B cell (primary cell): ENCODE results near the gene EDN1. TPM values are rescaled to one million over a fixed set of nuclear protein-coding genes. Genes with fewer than 3 reads are reported as not detected.

Source experiments
- polyA plus RNA-seq: library from polyadenylated mRNA; depleted of rRNA; stranded (reverse); fragments of >200 nt; gene quantifications from 2 replicates; pipeline ENCODE4 v1.2.3, GENCODE V29; 2012
- small RNA-seq: library from RNA; depleted of rRNA; stranded (forward); fragments of <200 nt; gene quantifications from one replicate; pipeline ENCODE3, GENCODE V24; 2012; ENCODE audit warnings: low replicate concordance, low read depth; ENCODE audit not compliant: insufficient read length
- total RNA-seq, 2 donors: library from RNA; stranded (reverse); fragments of 120-200 nt in 1 of 2; gene quantifications; 1 replicate in 1 of 2; 2 replicates in 1 of 2; pipeline versions ENCODE4 v1.2.3 to v1.2.4, GENCODE V29; 2013 to 2022

Gene EDN1
- total and polyA plus RNA-seq, 2 donors (not counting 1 experiment from before 2014, with no cell fraction given) = 1.4 to 2.1 TPM

Small RNAs within 50 kb of the gene (small RNA-seq; reads per million reads assigned to genes)
- not detected for gene SUMO2P12
